HCT116 (cell line): ENCODE measurements around the gene TEKT5.

Experiments used
- ATF3 ChIP-seq: IDR thresholded peaks from 2 replicates; pipeline ENCODE4 v1.6.1; 2012
- CTCF ChIP-seq, 3 experiments: fragments of 200-600 bp in 1 of 3; sonication (generic) in 1 of 3; IDR thresholded peaks in 2 of 3; conservative IDR thresholded peaks in 1 of 3; 2 replicates each; pipeline ENCODE4 v1.5.1; 2012 to 2017; ENCODE audit warnings: low read depth in 2 of 3, low read length in 2 of 3, antibody characterized with exemption in 1 of 3, borderline replicate concordance in 1 of 3, control low read depth in 1 of 3, mild to moderate bottlenecking in 1 of 3, mixed read lengths in 1 of 3, mixed run types in 1 of 3, moderate library complexity in 1 of 3; ENCODE audit not compliant: insufficient read depth in 1 of 3
- ELF1 ChIP-seq: IDR thresholded peaks from 2 replicates; pipeline ENCODE4 v1.6.1; 2012; ENCODE audit warnings: low read depth, borderline replicate concordance
- EZH2 ChIP-seq: fragments of 200-600 bp; sonication (generic); IDR thresholded peaks from 2 replicates; pipeline ENCODE4 v1.6.1; 2017; ENCODE audit warnings: antibody characterized with exemption, mixed run types
- EZH2phosphoT487 ChIP-seq: fragments of 200-600 bp; IDR thresholded peaks from 2 replicates; pipeline ENCODE4 v1.6.1; 2018; ENCODE audit warnings: antibody characterized with exemption, borderline replicate concordance
- MAX ChIP-seq: IDR thresholded peaks from 2 replicates; pipeline ENCODE4 v1.6.1; 2012
- POLR2A ChIP-seq: IDR thresholded peaks from 2 replicates; pipeline ENCODE4 v1.7.0; 2011; ENCODE audit warnings: borderline replicate concordance; ENCODE audit not compliant: insufficient read depth, insufficient read length; ENCODE audit errors: extremely low read depth
- TCF7L2 ChIP-seq: IDR thresholded peaks from 2 replicates; pipeline ENCODE4 v1.7.0; 2011; ENCODE audit warnings: borderline replicate concordance, inconsistent platforms; ENCODE audit not compliant: insufficient read depth, insufficient read length; ENCODE audit errors: extremely low read depth
- ZBTB33 ChIP-seq: IDR thresholded peaks from 2 replicates; pipeline ENCODE4 v1.6.1; 2011; ENCODE audit warnings: mild to moderate bottlenecking, low read length, moderate library complexity; ENCODE audit not compliant: insufficient replicate concordance; ENCODE audit errors: extremely low read depth
- TF ChIP-seq, protein P1 (sequence below): IDR thresholded peaks from 2 replicates; pipeline ENCODE4 v1.6.1; 2012; ENCODE audit warnings: low read depth

DNA sequence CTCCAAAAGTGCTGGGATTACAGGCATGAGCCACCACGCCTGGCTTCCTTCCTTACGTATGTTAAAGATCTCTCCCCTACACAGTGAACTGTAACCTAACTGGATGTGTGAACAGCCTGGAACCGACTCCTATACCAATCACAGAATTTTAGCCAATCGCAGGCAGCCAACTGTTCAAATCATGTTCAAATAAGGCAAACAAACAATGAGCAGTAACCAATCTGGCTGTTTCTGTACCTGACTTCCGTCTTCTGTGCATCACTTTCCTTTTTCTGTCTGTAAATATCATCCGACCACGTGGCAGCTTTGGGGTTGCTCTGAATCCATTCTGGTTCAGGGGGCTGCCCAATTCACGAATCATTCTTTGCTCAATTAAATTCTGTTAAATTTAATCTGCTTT, 27.5 kb downstream of the TEKT5 start:
- TF ChIP-seq EZH2phosphoT487, result no peak
- no peak for TF ChIP-seq EZH2
- no peak for TF ChIP-seq CTCF (IDR thresholded peaks at IDR 0.05 in 2 of 3, conservative IDR thresholded peaks at IDR 0.05 in 1 of 3; ENCODE audit: borderline replicate concordance in 1 of 3, insufficient read depth in 1 of 3, low read depth in 2 of 3, low read length in 2 of 3)
- no peak for TF ChIP-seq ATF3
- no peak for TF ChIP-seq TCF7L2
- no peak for TF ChIP-seq MAX
- TF ChIP-seq ZBTB33, result no peak
- TF ChIP-seq POLR2A, result no peak
- TF ChIP-seq ELF1, result no peak
- TF ChIP-seq, protein P1, sequence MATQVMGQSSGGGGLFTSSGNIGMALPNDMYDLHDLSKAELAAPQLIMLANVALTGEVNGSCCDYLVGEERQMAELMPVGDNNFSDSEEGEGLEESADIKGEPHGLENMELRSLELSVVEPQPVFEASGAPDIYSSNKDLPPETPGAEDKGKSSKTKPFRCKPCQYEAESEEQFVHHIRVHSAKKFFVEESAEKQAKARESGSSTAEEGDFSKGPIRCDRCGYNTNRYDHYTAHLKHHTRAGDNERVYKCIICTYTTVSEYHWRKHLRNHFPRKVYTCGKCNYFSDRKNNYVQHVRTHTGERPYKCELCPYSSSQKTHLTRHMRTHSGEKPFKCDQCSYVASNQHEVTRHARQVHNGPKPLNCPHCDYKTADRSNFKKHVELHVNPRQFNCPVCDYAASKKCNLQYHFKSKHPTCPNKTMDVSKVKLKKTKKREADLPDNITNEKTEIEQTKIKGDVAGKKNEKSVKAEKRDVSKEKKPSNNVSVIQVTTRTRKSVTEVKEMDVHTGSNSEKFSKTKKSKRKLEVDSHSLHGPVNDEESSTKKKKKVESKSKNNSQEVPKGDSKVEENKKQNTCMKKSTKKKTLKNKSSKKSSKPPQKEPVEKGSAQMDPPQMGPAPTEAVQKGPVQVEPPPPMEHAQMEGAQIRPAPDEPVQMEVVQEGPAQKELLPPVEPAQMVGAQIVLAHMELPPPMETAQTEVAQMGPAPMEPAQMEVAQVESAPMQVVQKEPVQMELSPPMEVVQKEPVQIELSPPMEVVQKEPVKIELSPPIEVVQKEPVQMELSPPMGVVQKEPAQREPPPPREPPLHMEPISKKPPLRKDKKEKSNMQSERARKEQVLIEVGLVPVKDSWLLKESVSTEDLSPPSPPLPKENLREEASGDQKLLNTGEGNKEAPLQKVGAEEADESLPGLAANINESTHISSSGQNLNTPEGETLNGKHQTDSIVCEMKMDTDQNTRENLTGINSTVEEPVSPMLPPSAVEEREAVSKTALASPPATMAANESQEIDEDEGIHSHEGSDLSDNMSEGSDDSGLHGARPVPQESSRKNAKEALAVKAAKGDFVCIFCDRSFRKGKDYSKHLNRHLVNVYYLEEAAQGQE, result no peak
